Mesendoderm (in vitro differentiated cells): Measurements from ENCODE around the gene SBNO2.
A peak's percentile ranks its signal among the peaks of the same experiment; 100 is the strongest.

Source experiments
- DNase-seq: peaks from one replicate; pipeline ENCODE4 v3.0.0; 2013
- H2AK5ac ChIP-seq: 2 replicates; pipeline ENCODE4 v1.6.1; 2013; ENCODE audit warnings: low read length, inconsistent platforms
- H2BK120ac ChIP-seq: 2 replicates; pipeline ENCODE4 v1.6.1; 2013; ENCODE audit warnings: low read depth, mild to moderate bottlenecking, low read length, moderate library complexity, mixed read lengths
- H2BK15ac ChIP-seq: replicated peaks from 2 replicates; pipeline ENCODE4 v1.6.1; 2013; ENCODE audit warnings: low read depth, mild to moderate bottlenecking, moderate library complexity
- H2BK5ac ChIP-seq: 2 replicates; pipeline ENCODE4 v1.6.1; 2013; ENCODE audit warnings: low read length, inconsistent platforms
- H3K18ac ChIP-seq: 2 replicates; pipeline ENCODE4 v1.6.1; 2013; ENCODE audit warnings: mild to moderate bottlenecking, low read length, mixed read lengths
- H3K23ac ChIP-seq: one replicate; pipeline ENCODE4 v1.6.1; 2013; ENCODE audit warnings: low read length
- H3K27ac ChIP-seq: 2 replicates; pipeline ENCODE4 v1.5.1; 2013; ENCODE audit warnings: low read depth, mild to moderate bottlenecking, inconsistent platforms, low read length, moderate library complexity
- H3K27me3 ChIP-seq: 2 replicates; pipeline ENCODE4 v1.6.1; 2013; ENCODE audit warnings: low read length, control low read depth, mild to moderate bottlenecking, inconsistent platforms; ENCODE audit not compliant: insufficient read depth, poor library complexity
- H3K36me3 ChIP-seq: 2 replicates; pipeline ENCODE4 v1.6.1; 2013; ENCODE audit warnings: low read length, inconsistent platforms; ENCODE audit not compliant: control insufficient read depth, insufficient read depth
- H3K4ac ChIP-seq: one replicate; pipeline ENCODE4 v1.6.1; 2013; ENCODE audit warnings: low read depth, mild to moderate bottlenecking, low read length, moderate library complexity
- H3K4me1 ChIP-seq: 2 replicates; pipeline ENCODE4 v1.6.1; 2013; ENCODE audit warnings: low read depth, low read length, inconsistent platforms; ENCODE audit not compliant: control insufficient read depth
- H3K4me2 ChIP-seq: 2 replicates; pipeline ENCODE4 v1.6.1; 2013; ENCODE audit warnings: low read length
- H3K4me3 ChIP-seq: 2 replicates; pipeline ENCODE4 v1.5.1; 2013; ENCODE audit warnings: mild to moderate bottlenecking, low read length
- H3K56ac ChIP-seq: one replicate; pipeline ENCODE4 v1.6.1; 2013; ENCODE audit warnings: low read length
- H3K79me1 ChIP-seq: 2 replicates; pipeline ENCODE4 v1.6.1; 2013; ENCODE audit warnings: low read length, inconsistent platforms
- H3K79me2 ChIP-seq: 2 replicates; pipeline ENCODE4 v1.6.1; 2013; ENCODE audit warnings: mild to moderate bottlenecking, low read length; ENCODE audit not compliant: control insufficient read depth, insufficient read depth
- H3K9ac ChIP-seq: 2 replicates; pipeline ENCODE4 v1.6.1; 2013; ENCODE audit warnings: low read length, inconsistent platforms
- H4K5ac ChIP-seq: one replicate; pipeline ENCODE4 v1.6.1; 2013; ENCODE audit warnings: low read length
- H4K8ac ChIP-seq: one replicate; pipeline ENCODE4 v1.6.1; 2013; ENCODE audit warnings: low read depth, mild to moderate bottlenecking, control low read depth, low read length, moderate library complexity
- WGBS: extraction: QIAGEN DNeasy Blood & Tissue Kit; methylation state at CpG from one replicate; pipeline ENCODE4 v1.1.7; 2013; ENCODE audit warnings: low lambda C conversion rate, missing lambda C conversion rate; ENCODE audit not compliant: insufficient coverage; ENCODE audit errors: extremely low coverage; 5-methylcytosine and 5-hydroxymethylcytosine counted together

The SBNO2 gene

GRCh38 chr19:1220976-1221903, 47.2 kb upstream of the SBNO2 start:
- Histone ChIP-seq H3K23ac (no peak overlapping the region), H3K4me2 (no peak overlapping the region), H2AK5ac (no peak overlapping the region), H3K27ac (no peak overlapping the region), H3K79me2 (peaks cover 14% of the 10 kb centered on the region), H4K5ac (no peak overlapping the region), H2BK5ac (no peak overlapping the region), H4K8ac (no peak overlapping the region), H2BK15ac (no peak overlapping the region), H3K18ac (no peak overlapping the region), H3K36me3 (no peaks in the 10 kb centered on the region), H3K9ac (no peak overlapping the region), H2BK120ac (no peak overlapping the region), H3K4me1 (no peaks in the 10 kb centered on the region), H3K27me3 (no peaks in the 10 kb centered on the region), H3K4me3 (no peak overlapping the region), H3K56ac (no peak overlapping the region), H3K79me1 (peaks cover 10% of the 10 kb centered on the region), H3K4ac (no peak overlapping the region)
- no peak for DNase-seq
- WGBS, result no CpG with 5 or more reads among the region's 38 CpGs

- H2BK120ac ChIP-seq, result no peak overlapping the region
- DNase-seq, result no peak
- H3K27me3 ChIP-seq, result no peaks in the 10 kb centered on the region
- no peaks in the 10 kb centered on the region for H3K36me3 ChIP-seq
- WGBS, result no CpG with 5 or more reads among the region's 33 CpGs
- H4K8ac ChIP-seq, result no peak overlapping the region
- H3K4ac ChIP-seq, result no peak overlapping the region
- H3K79me2 ChIP-seq, result peaks cover 17% of the 10 kb centered on the region
- H2BK5ac ChIP-seq, result no peak overlapping the region
- H3K4me3 ChIP-seq, result no peak overlapping the region
- H2AK5ac ChIP-seq, result no peak overlapping the region
- H3K23ac ChIP-seq, result no peak overlapping the region
- H3K9ac ChIP-seq, result no peak overlapping the region
- H3K56ac ChIP-seq, result no peak overlapping the region
- no peak overlapping the region for H3K18ac ChIP-seq
- no peak overlapping the region for H4K5ac ChIP-seq
- H2BK15ac ChIP-seq, result no peak overlapping the region
- no peak overlapping the region for H3K27ac ChIP-seq
- peaks cover 12% of the 10 kb centered on the region for H3K79me1 ChIP-seq
- H3K4me1 ChIP-seq, result no peaks in the 10 kb centered on the region
- no peak overlapping the region for H3K4me2 ChIP-seq
These were observed 46.4 kb upstream of the SBNO2 start for GRCh38 chr19:1220477-1220930.

GRCh38 chr19:1219786-1220476, 45.9 kb upstream of the SBNO2 start:
- Histone ChIP-seq H4K5ac (no peak overlapping the region), H2BK120ac (no peak overlapping the region), H2BK5ac (no peak overlapping the region), H3K18ac (no peak overlapping the region), H3K23ac (no peak overlapping the region), H2BK15ac (no peak overlapping the region), H3K79me2 (peaks cover 23% of the 10 kb centered on the region), H4K8ac (no peak overlapping the region), H3K4me2 (no peak overlapping the region), H3K27me3 (no peaks in the 10 kb centered on the region), H3K27ac (no peak overlapping the region), H3K36me3 (no peaks in the 10 kb centered on the region), H3K9ac (no peak overlapping the region), H2AK5ac (no peak overlapping the region), H3K4ac (no peak overlapping the region), H3K4me3 (no peak overlapping the region), H3K56ac (no peak overlapping the region), H3K79me1 (peaks cover 15% of the 10 kb centered on the region), H3K4me1 (no peaks in the 10 kb centered on the region)
- no CpG with 5 or more reads among the region's 19 CpGs for WGBS
- DNase-seq, result no peak

- Histone ChIP-seq H4K8ac (no peak overlapping the region), H3K4me2 (no peak overlapping the region), H3K79me1 (peaks cover 18% of the 10 kb centered on the region), H3K23ac (no peak overlapping the region), H2BK15ac (no peak overlapping the region), H3K9ac (no peak overlapping the region), H3K79me2 (peaks cover 33% of the 10 kb centered on the region), H2BK5ac (no peak overlapping the region), H3K27ac (no peak overlapping the region), H3K4ac (no peak overlapping the region), H3K4me3 (no peak overlapping the region), H3K27me3 (no peaks in the 10 kb centered on the region), H3K4me1 (no peaks in the 10 kb centered on the region), H3K18ac (no peak overlapping the region), H3K36me3 (no peaks in the 10 kb centered on the region), H3K56ac (no peak overlapping the region), H2BK120ac (no peak overlapping the region), H2AK5ac (no peak overlapping the region), H4K5ac (no peak overlapping the region)
- no peak for DNase-seq
- no CpG with 5 or more reads among the region's 37 CpGs for WGBS
These were observed 44.9 kb upstream of the SBNO2 start for GRCh38 chr19:1218751-1219567.

GRCh38 chr19:1217366-1217765, 43.3 kb upstream of the SBNO2 start:
- DNase-seq, result no peak
- Histone ChIP-seq H3K4me3 (no peak overlapping the region), H2BK15ac (no peak overlapping the region)

More at GRCh38 chr19:1217366-1217765, 43.3 kb upstream of the SBNO2 start:
- H3K27me3 ChIP-seq, result no peaks in the 10 kb centered on the region
- no peak overlapping the region for H3K4me2 ChIP-seq
- no peak overlapping the region for H3K18ac ChIP-seq
- H3K36me3 ChIP-seq, result no peaks in the 10 kb centered on the region
- no peak overlapping the region for H4K8ac ChIP-seq
- no peak overlapping the region for H4K5ac ChIP-seq
- no peak overlapping the region for H3K4ac ChIP-seq
- no peak overlapping the region for H3K23ac ChIP-seq
- H3K79me1 ChIP-seq, result peaks cover 26% of the 10 kb centered on the region
- H2AK5ac ChIP-seq, result no peak overlapping the region
- WGBS, result no CpG with 5 or more reads among the region's 15 CpGs
- no peak overlapping the region for H2BK5ac ChIP-seq
- no peak overlapping the region for H2BK120ac ChIP-seq
- H3K27ac ChIP-seq, result peak overlapping the region; percentile 6
- H3K56ac ChIP-seq, result no peak overlapping the region
- peaks cover 44% of the 10 kb centered on the region for H3K79me2 ChIP-seq
- H3K4me1 ChIP-seq, result no peaks in the 10 kb centered on the region
- H3K9ac ChIP-seq, result no peak overlapping the region
